ENCODE data around the gene LEKR1.

GRCh38 chr3:156997351-156997750, 171.2 kb downstream of the LEKR1 start:
- TF ChIP-seq CTCF (tag by site-specific recombination; IDR thresholded peaks at IDR 0.05) = no peak
- TF ChIP-seq ZNF24 (tag by site-specific recombination; IDR thresholded peaks at IDR 0.05) = no peak
- no peak for TF ChIP-seq PBX3 (CRISPR knock-in tag; IDR thresholded peaks at IDR 0.05)
- TF ChIP-seq ZNF140 (tag by site-specific recombination; IDR thresholded peaks at IDR 0.05) = no peak
- no peak for TF ChIP-seq ZNF660 (tag by site-specific recombination; IDR thresholded peaks at IDR 0.05)
- no peak for TF ChIP-seq ZNF610 (tag by site-specific recombination; IDR thresholded peaks at IDR 0.05; ENCODE audit: borderline replicate concordance)
- no peak for TF ChIP-seq KLF7 (tag by site-specific recombination; IDR thresholded peaks at IDR 0.05; ENCODE audit: borderline replicate concordance)
- no peak for TF ChIP-seq ZNF704 (tag by site-specific recombination; IDR thresholded peaks at IDR 0.05)
- TF ChIP-seq ZNF626 (tag by site-specific recombination; IDR thresholded peaks at IDR 0.05) = no peak
- TF ChIP-seq ZNF747 (tag by site-specific recombination; IDR thresholded peaks at IDR 0.05) = no peak
- no peak for TF ChIP-seq ZNF76 (tag by site-specific recombination; IDR thresholded peaks at IDR 0.05; ENCODE audit: borderline replicate concordance, low read depth)
- TF ChIP-seq EGR2 (tag by site-specific recombination; IDR thresholded peaks at IDR 0.05; ENCODE audit: low read depth) = no peak
